Vagina (tissue), 2 donors: ENCODE data around the gene NSFL1C.
"Not testable (repeated sequence)": the region's sequence is repeated elsewhere in the genome, so short reads cannot be mapped to it uniquely, and the experiment has no call there.

ENCODE experiments used
- CTCF ChIP-seq, 3 experiments: fragments of 450-650 bp in 2 of 3; fragments of 200-600 bp in 1 of 3; sonication (generic) in 1 of 3; IDR thresholded peaks; one replicate each; pipeline ENCODE4 v1.5.1; 2017 to 2019; ENCODE audit warnings: antibody characterized with exemption in 3 of 3, mild to moderate bottlenecking in 2 of 3, moderate library complexity in 2 of 3
- POLR2A ChIP-seq, 2 donors: fragments of 450-650 bp; IDR thresholded peaks; one replicate each; pipeline ENCODE4 v1.6.1; 2017; ENCODE audit warnings: antibody characterized with exemption in 2 of 2, mild to moderate bottlenecking in 2 of 2, moderate library complexity in 2 of 2

GRCh38 chr20:1399678-1400366 is 66.8 kb downstream of the NSFL1C start:
- not testable (repeated sequence) for TF ChIP-seq POLR2A, CTCF (IDR thresholded peaks at IDR 0.05)
